GM06990 (cell line): ENCODE data around the gene GPR17.

Source experiments
- DNase-seq: peaks from one replicate; pipeline ENCODE4 v3.0.0-alpha.2; 2011; ENCODE audit not compliant: insufficient read length; ENCODE audit errors: extremely low read depth
- H3K27me3 ChIP-seq: replicated peaks from 2 replicates; pipeline ENCODE4 v1.6.0; 2011; ENCODE audit warnings: low read length; ENCODE audit not compliant: control insufficient read depth, insufficient read depth
- H3K36me3 ChIP-seq: 2 replicates; pipeline ENCODE4 v1.5.1; 2011; ENCODE audit warnings: low read length; ENCODE audit not compliant: control insufficient read depth, insufficient read depth
- H3K4me3 ChIP-seq: replicated peaks from 2 replicates; pipeline ENCODE4 v1.5.1; 2011; ENCODE audit warnings: low read depth, mild to moderate bottlenecking, control low read depth, low read length
- CTCF ChIP-seq: IDR thresholded peaks from 2 replicates; pipeline ENCODE4 v1.5.1; 2011; ENCODE audit warnings: low read length, control low read depth, mild to moderate bottlenecking, inconsistent platforms; ENCODE audit not compliant: insufficient read depth, poor library complexity, severe bottlenecking

Gene GPR17

GRCh38 chr2:127623388-127624319, 22.3 kb upstream of the GPR17 start:
- H3K36me3 ChIP-seq, result no peaks in the 10 kb centered on the region
- H3K27me3 ChIP-seq, result no peaks in the 10 kb centered on the region
- no peak overlapping the region for H3K4me3 ChIP-seq
- DNase-seq, result no peak
- no peak for TF ChIP-seq CTCF

- Histone ChIP-seq H3K36me3 (no peaks in the 10 kb centered on the region), H3K4me3 (no peak overlapping the region), H3K27me3 (no peaks in the 10 kb centered on the region)
- DNase-seq, result no peak
- no peak for TF ChIP-seq CTCF
Observed at GRCh38 chr2:127624320-127624755, 21.6 kb upstream of the GPR17 start.

DNA sequence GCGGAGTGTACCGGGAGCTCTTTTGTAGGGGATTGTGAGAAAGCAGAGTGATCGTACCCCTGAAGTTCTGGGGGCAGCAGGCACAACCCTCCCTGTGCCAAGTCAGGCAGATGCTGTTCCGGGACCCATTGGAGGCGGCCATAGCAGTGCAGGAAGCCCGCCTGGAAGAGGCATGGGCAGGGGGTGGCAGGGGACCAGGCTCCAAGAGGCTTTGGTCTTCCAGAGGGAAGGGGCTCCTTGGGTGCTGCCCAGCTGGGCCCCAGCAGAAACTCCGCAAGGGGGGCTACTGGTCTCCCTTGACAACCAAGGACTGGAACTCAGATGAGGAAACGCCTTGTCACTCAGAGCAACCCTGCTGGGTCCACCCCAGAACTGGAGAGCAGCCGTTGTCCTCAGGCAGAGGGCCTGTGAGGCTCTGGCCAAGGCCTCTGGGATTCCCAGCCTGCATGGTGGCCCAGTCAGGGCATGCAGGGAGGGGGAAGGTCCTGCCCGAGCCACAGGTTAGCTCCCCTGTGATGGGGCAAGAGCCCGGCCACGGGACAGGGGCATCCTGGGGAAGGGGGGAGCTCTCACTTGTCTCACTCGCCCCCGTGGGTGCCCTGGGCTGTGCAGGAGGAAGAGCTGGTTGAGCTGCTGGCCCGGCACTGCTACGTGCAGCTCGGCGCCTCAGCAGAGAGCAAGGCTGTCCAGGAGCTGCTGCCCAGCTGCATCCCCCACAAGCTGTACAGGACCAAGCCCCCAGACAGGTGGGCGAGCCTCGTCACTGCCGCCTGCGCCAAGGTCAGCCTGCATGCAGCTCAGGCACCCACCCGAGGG, 21.0 kb upstream of the GPR17 start:
- Histone ChIP-seq H3K4me3 (no peak overlapping the region), H3K27me3 (no peaks in the 10 kb centered on the region), H3K36me3 (no peaks in the 10 kb centered on the region)
- TF ChIP-seq CTCF, result no peak
- no peak for DNase-seq

DNA sequence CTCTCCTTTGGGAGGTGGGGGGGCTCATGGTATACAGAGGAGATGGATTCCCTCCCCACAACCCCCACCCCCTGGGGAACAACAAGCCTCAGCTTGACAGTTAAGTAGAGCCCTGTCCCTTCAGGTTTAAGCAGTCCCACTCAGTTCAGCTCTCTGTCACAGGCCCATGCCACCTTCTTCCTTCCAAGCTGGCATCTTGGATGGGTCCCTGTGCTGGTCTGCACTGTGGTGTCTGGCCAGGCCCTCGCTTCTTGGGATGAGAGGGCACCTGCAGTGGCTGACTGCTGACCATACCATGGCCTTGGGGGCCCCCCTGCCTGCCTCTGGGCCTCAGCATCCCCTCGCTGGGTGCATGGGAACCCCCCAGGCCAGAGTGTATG, 20.4 kb upstream of the GPR17 start:
- no peak for TF ChIP-seq CTCF
- Histone ChIP-seq H3K27me3 (no peaks in the 10 kb centered on the region), H3K36me3 (no peaks in the 10 kb centered on the region), H3K4me3 (no peak overlapping the region)
- DNase-seq, result no peak

DNA sequence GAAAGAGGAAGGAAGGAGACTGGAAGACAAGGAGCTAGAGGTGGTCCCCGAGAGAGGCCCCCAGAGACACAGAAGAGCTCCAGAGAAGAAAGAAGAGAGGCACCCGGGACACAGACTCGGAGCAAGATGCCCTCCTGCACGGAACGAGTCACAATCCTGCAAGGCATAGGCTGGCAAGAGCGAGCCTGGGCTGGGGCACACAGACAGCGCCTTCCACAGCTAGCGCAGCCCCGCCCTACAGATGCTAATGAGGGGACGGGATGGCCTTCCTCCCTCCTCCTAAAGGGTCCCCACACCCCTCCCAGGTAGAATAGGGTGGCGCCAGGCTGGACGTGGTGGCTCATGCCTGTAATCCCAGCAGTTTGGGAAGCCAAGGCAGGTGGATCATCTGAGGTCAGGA, 19.8 kb upstream of the GPR17 start:
- no peak overlapping the region for H3K4me3 ChIP-seq
- H3K27me3 ChIP-seq, result no peaks in the 10 kb centered on the region
- no peaks in the 10 kb centered on the region for H3K36me3 ChIP-seq
- DNase-seq, result no peak
- TF ChIP-seq CTCF, result no peak
